Vagina (tissue), 2 donors: ENCODE data around the gene TMEM178B.

Experiments
- POLR2AphosphoS5 ChIP-seq, 2 donors: sonication (generic); formaldehyde crosslinking; IDR thresholded peaks; one replicate each; pipeline ENCODE4 v1.9.0; 2017; ENCODE audit warnings: antibody characterized with exemption in 2 of 2, mild to moderate bottlenecking in 2 of 2, low read depth in 1 of 2; ENCODE audit not compliant: insufficient read depth in 1 of 2
- TF ChIP-seq, protein P1 (sequence below), 3 experiments: fragments of 450-650 bp in 2 of 3; fragments of 200-600 bp in 1 of 3; sonication (generic) in 1 of 3; IDR thresholded peaks; one replicate each; pipeline ENCODE4 v1.5.1; 2017 to 2019; ENCODE audit warnings: antibody characterized with exemption in 3 of 3, mild to moderate bottlenecking in 2 of 3, moderate library complexity in 2 of 3

DNA sequence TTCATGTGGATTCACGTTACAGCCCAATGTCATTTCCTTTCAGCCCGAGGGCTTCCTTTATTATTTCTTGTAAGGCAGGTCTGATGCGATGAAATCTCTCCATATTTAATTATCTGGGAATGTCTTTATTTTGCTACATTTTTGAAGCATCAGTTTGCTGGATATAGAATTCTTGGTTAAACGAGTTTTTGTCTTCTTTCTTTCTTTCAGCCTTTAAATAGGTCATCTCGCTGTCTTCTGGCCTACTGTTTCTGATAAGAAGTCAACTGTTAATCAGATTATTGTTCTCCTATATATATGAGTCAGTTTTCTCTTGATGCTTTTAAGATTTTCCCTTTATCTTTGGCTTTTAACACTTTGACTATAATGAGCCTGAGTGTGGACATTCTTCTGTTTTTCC, 184.7 kb downstream of the TMEM178B start:
- TF ChIP-seq, protein P1, sequence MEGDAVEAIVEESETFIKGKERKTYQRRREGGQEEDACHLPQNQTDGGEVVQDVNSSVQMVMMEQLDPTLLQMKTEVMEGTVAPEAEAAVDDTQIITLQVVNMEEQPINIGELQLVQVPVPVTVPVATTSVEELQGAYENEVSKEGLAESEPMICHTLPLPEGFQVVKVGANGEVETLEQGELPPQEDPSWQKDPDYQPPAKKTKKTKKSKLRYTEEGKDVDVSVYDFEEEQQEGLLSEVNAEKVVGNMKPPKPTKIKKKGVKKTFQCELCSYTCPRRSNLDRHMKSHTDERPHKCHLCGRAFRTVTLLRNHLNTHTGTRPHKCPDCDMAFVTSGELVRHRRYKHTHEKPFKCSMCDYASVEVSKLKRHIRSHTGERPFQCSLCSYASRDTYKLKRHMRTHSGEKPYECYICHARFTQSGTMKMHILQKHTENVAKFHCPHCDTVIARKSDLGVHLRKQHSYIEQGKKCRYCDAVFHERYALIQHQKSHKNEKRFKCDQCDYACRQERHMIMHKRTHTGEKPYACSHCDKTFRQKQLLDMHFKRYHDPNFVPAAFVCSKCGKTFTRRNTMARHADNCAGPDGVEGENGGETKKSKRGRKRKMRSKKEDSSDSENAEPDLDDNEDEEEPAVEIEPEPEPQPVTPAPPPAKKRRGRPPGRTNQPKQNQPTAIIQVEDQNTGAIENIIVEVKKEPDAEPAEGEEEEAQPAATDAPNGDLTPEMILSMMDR (IDR thresholded peaks at IDR 0.05), result no peak
- no peak for TF ChIP-seq POLR2AphosphoS5 (IDR thresholded peaks at IDR 0.05; ENCODE audit: insufficient read depth in 1 of 2, low read depth in 1 of 2)
